GM18511 (cell line): ENCODE results near the gene GSTO1.
A peak's percentile ranks its signal among the peaks of the same experiment; 100 is the strongest.
"Not testable (repeated sequence)": the region's sequence is repeated elsewhere in the genome, so short reads cannot be mapped to it uniquely, and the experiment has no call there.

ENCODE experiments used
- ATAC-seq: cut with Tn5 transposase; IDR thresholded peaks from one replicate; pipeline ENCODE4 v1.9.1; 2021; ENCODE audit warnings: mild to moderate bottlenecking, moderate library complexity; ENCODE audit not compliant: unreplicated experiment

GSTO1 gene

GRCh38 chr10:104254493-104255310 is at the start of gene GSTO1:
GSTO1 (plus strand) TSS chr10:104254892; CDS start chr10:104254929, 37 bp downstream.
- ATAC-seq = peak; percentile 84

GRCh38 chr10:104208730-104209129 is 46.0 kb upstream of the GSTO1 start:
- no peak for ATAC-seq

GRCh38 chr10:104209575-104210198 is 45.0 kb upstream of the GSTO1 start:
- no peak for ATAC-seq

GRCh38 chr10:104216631-104217030 is 38.1 kb upstream of the GSTO1 start:
- no peak for ATAC-seq

- ATAC-seq = no peak
These were observed 35.9 kb upstream of the GSTO1 start for GRCh38 chr10:104218751-104219150.

- ATAC-seq = no peak
These were observed 34.2 kb upstream of the GSTO1 start for GRCh38 chr10:104220522-104220921.

GRCh38 chr10:104223304-104223703 is 31.4 kb upstream of the GSTO1 start:
- no peak for ATAC-seq

- ATAC-seq = no peak
These were observed 24.2 kb upstream of the GSTO1 start for GRCh38 chr10:104230490-104230889.

GRCh38 chr10:104231784-104232612 is 22.7 kb upstream of the GSTO1 start, which contains the start of gene CFAP43:
CFAP43 (minus strand) TSS chr10:104232364; CDS start chr10:104232246, 118 bp downstream.
- ATAC-seq = peak; percentile 100

- no peak for ATAC-seq
These were observed 22.0 kb upstream of the GSTO1 start for GRCh38 chr10:104232613-104233102.

GRCh38 chr10:104233817-104234216 is 20.9 kb upstream of the GSTO1 start:
- ATAC-seq = no peak

- ATAC-seq = no peak
These were observed 19.8 kb upstream of the GSTO1 start for GRCh38 chr10:104234934-104235333.

- no peak for ATAC-seq
These were observed 18.9 kb upstream of the GSTO1 start for GRCh38 chr10:104235801-104236200.

- no peak for ATAC-seq
These were observed 14.6 kb upstream of the GSTO1 start for GRCh38 chr10:104240078-104240477.

GRCh38 chr10:104242545-104242944 is 12.1 kb upstream of the GSTO1 start:
- no peak for ATAC-seq

GRCh38 chr10:104243009-104243408 is 11.7 kb upstream of the GSTO1 start:
- not testable (repeated sequence) for ATAC-seq

GRCh38 chr10:104243512-104243911 is 11.2 kb upstream of the GSTO1 start:
- no peak for ATAC-seq

GRCh38 chr10:104245066-104245632 is 9.5 kb upstream of the GSTO1 start:
- ATAC-seq = no peak

- ATAC-seq = no peak
These were observed 7.7 kb upstream of the GSTO1 start for GRCh38 chr10:104246976-104247375.

- ATAC-seq = no peak
These were observed 7.1 kb upstream of the GSTO1 start for GRCh38 chr10:104247513-104248146.
